Ammon's horn (tissue), 1 donor: Measurements from ENCODE around the gene C20orf204.
"Not testable (repeated sequence)": the region's sequence is repeated elsewhere in the genome, so short reads cannot be mapped to it uniquely, and the experiment has no call there.

ENCODE experiments used
- DNase-seq: peaks from one replicate; pipeline ENCODE4 v3.0.0-alpha.2; 2016; ENCODE audit warnings: low spot score

The C20orf204 gene

GRCh38 chr20:64084685-64085152 lies 48.7 kb downstream of the C20orf204 start:
- DNase-seq: no peak

DNA sequence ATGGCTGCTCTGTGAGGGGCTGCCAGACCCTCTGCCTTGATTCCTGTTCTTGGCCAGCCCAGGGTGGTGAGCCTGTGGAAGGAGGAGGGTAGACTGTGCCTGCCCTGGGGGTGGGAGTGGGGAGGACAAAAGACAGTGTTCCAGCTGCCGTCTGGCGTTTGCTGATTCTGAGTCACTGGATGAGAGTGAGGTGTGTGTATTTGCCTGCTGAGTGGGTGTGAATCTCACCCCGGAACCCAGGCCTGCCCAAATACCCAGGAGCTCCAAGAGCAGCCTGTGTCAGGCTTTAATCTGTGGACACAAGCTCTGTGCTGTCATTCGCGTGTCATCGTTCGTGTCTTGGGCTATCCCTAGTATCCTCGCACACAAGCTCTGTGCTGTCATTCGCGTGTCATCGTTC lies 50.8 kb downstream of the C20orf204 start:
- DNase-seq: no peak

DNA sequence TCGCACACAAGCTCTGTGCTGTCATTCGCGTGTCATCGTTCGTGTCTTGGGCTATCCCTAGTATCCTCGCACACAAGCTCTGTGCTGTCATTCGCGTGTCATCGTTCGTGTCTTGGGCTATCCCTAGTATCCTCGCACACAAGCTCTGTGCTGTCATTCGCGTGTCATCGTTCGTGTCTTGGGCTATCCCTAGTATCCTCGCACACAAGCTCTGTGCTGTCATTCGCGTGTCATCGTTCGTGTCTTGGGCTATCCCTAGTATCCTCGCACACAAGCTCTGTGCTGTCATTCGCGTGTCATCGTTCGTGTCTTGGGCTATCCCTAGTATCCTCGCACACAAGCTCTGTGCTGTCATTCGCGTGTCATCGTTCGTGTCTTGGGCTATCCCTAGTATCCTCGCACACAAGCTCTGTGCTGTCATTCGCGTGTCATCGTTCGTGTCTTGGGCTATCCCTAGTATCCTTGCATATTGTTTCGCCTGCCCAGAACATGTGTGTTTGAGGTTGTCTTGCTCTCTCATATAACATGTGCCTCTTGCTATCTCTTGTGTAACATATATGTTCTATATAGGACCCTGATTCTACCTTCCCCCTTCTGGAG lies 51.3 kb downstream of the C20orf204 start:
- DNase-seq: not testable (repeated sequence)

GRCh38 chr20:64088586-64088985 lies 52.6 kb downstream of the C20orf204 start:
- not testable (repeated sequence) for DNase-seq
